Spleen (tissue), 7 donors: Measurements from ENCODE around the gene TRA2A.

Experiments used
- POLR2A ChIP-seq, 3 donors: fragments of 450-650 bp; IDR thresholded peaks; one replicate each; pipeline ENCODE4 v1.5.1; 2017; ENCODE audit warnings: antibody characterized with exemption in 3 of 3, mild to moderate bottlenecking in 1 of 3
- POLR2AphosphoS5 ChIP-seq, 3 donors: sonication (generic); formaldehyde crosslinking; IDR thresholded peaks; one replicate each; pipeline ENCODE4 v1.5.1; 2017; ENCODE audit warnings: antibody characterized with exemption in 3 of 3
- TF ChIP-seq, protein P1 (sequence below), 11 experiments: fragments of 200-600 bp in 7 of 11; fragments of 450-650 bp in 4 of 11; sonication (generic) in 4 of 11; IDR thresholded peaks in 8 of 11; conservative IDR thresholded peaks in 3 of 11; 1 replicate in 7 of 11; 2 replicates in 4 of 11; pipeline versions ENCODE4 v1.4.0 to v1.8.0; 2016 to 2021; ENCODE audit warnings: antibody characterized with exemption in 11 of 11, inconsistent platforms in 4 of 11, mild to moderate bottlenecking in 1 of 11
- donor health status: DM: no; HTN: no; CAD: no; lungs with moderate emphysema.
- donor health status: DM: no; HTN: no; CAD: no.
- donor health status: DM: no; HTN: no; CAD: no.

DNA sequence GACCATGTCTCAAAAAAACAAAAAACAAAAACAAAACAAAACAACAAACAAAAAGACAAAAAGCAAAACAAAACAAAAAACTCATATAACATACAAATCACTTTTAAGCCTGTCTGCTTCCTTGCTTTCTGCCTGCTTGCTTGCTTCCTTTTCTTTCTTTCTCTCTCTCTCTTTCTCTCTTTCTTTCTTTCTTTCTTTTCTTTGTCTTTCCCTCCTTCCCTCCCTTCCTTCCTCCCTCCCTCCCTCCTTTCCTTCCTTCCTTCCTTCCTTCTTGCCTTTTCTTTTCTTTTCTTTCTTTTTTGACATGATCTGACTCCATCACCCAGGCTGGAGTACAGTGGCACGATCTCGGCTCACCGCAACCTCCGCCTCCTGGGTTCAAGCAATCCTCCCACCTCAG lies 15.9 kb upstream of the TRA2A start:
- TF ChIP-seq, protein P1, sequence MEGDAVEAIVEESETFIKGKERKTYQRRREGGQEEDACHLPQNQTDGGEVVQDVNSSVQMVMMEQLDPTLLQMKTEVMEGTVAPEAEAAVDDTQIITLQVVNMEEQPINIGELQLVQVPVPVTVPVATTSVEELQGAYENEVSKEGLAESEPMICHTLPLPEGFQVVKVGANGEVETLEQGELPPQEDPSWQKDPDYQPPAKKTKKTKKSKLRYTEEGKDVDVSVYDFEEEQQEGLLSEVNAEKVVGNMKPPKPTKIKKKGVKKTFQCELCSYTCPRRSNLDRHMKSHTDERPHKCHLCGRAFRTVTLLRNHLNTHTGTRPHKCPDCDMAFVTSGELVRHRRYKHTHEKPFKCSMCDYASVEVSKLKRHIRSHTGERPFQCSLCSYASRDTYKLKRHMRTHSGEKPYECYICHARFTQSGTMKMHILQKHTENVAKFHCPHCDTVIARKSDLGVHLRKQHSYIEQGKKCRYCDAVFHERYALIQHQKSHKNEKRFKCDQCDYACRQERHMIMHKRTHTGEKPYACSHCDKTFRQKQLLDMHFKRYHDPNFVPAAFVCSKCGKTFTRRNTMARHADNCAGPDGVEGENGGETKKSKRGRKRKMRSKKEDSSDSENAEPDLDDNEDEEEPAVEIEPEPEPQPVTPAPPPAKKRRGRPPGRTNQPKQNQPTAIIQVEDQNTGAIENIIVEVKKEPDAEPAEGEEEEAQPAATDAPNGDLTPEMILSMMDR (IDR thresholded peaks at IDR 0.05 in 8 of 11, conservative IDR thresholded peaks at IDR 0.05 in 3 of 11), result no peak
- TF ChIP-seq POLR2AphosphoS5 (IDR thresholded peaks at IDR 0.05) (no peak), POLR2A (IDR thresholded peaks at IDR 0.05) (no peak)
